Measurements from ENCODE around the gene SMAD6.

Gene SMAD6

GRCh38 chr15:66778716-66779115 lies 76.7 kb downstream of the SMAD6 start:
- no peak overlapping the region for H3K27ac ChIP-seq (ENCODE audit: low read depth, low read length)
- no peak overlapping the region for H2BK5ac ChIP-seq (ENCODE audit: low read depth, low read length, poor library complexity)
- H3K4me2 ChIP-seq (ENCODE audit: low read length) = no peak overlapping the region
- H3K23ac ChIP-seq (ENCODE audit: low read length) = no peak overlapping the region
- no peak for DNase-seq
- H2BK120ac ChIP-seq (ENCODE audit: insufficient read depth, low read length, poor library complexity) = no peak overlapping the region
- no peak overlapping the region for H2AK5ac ChIP-seq (ENCODE audit: low read length)
- peaks cover 29 to 38% of the 10 kb centered on the region in 2 experiments for H3K4me1 ChIP-seq (ENCODE audit: control insufficient read depth in 1 of 2, insufficient read depth in 2 of 2, low read length in 2 of 2)
- H3K9me3 ChIP-seq (ENCODE audit: insufficient read depth, low read depth, low read length) = peaks cover 2% of the 10 kb centered on the region
- no peaks in the 10 kb centered on the region for H3K27me3 ChIP-seq (ENCODE audit: insufficient read depth, low read length)
- no peak overlapping the region for H4K91ac ChIP-seq (ENCODE audit: low read depth, low read length)
- H3K14ac ChIP-seq (ENCODE audit: low read length) = no peak overlapping the region
- WGBS (ENCODE audit: extremely low coverage, insufficient coverage, insufficient read length) = no CpG with 5 or more reads among the region's 8 CpGs
- no peak overlapping the region for H4K8ac ChIP-seq (ENCODE audit: low read depth, low read length)
- H3K79me2 ChIP-seq (ENCODE audit: control insufficient read depth, insufficient read depth, low read length, poor library complexity) = peaks cover 9% of the 10 kb centered on the region
- no peak overlapping the region for H3K4me3 ChIP-seq (ENCODE audit: low read depth, low read length)
- H3K9ac ChIP-seq (ENCODE audit: low read length) = no peak overlapping the region
- H3K36me3 ChIP-seq (ENCODE audit: control insufficient read depth in 1 of 2, insufficient read depth in 2 of 2, low read length in 2 of 2) = peaks cover 52 to 73% of the 10 kb centered on the region in 2 experiments
- H4K12ac ChIP-seq (ENCODE audit: low read depth, low read length) = no peak overlapping the region
- H3K4ac ChIP-seq (ENCODE audit: low read depth, low read length) = no peak overlapping the region
- H2AFZ ChIP-seq (ENCODE audit: insufficient read depth, low read length, poor library complexity) = no peak overlapping the region
- H3K79me1 ChIP-seq (ENCODE audit: low read length) = peaks cover 15% of the 10 kb centered on the region
- no peak overlapping the region for H3K18ac ChIP-seq (ENCODE audit: low read length)
- H2BK12ac ChIP-seq (ENCODE audit: low read length) = no peak overlapping the region

- Histone ChIP-seq H3K79me2 (ENCODE audit: control insufficient read depth, insufficient read depth, low read length, poor library complexity) (peaks cover 4% of the 10 kb centered on the region), H3K14ac (ENCODE audit: low read length) (peak overlapping the region; percentile 19), H2BK12ac (ENCODE audit: low read length) (no peak overlapping the region), H3K4me2 (ENCODE audit: low read length) (no peak overlapping the region), H4K91ac (ENCODE audit: low read depth, low read length) (no peak overlapping the region), H3K27me3 (ENCODE audit: insufficient read depth, low read length) (no peaks in the 10 kb centered on the region), H3K9ac (ENCODE audit: low read length) (no peak overlapping the region), H3K79me1 (ENCODE audit: low read length) (peaks cover 9% of the 10 kb centered on the region), H2AFZ (ENCODE audit: insufficient read depth, low read length, poor library complexity) (no peak overlapping the region), H3K4me1 (ENCODE audit: control insufficient read depth in 1 of 2, insufficient read depth in 2 of 2, low read length in 2 of 2) (peaks cover 24 to 31% of the 10 kb centered on the region in 2 experiments), H4K12ac (ENCODE audit: low read depth, low read length) (no peak overlapping the region), H2AK5ac (ENCODE audit: low read length) (no peak overlapping the region), H3K9me3 (ENCODE audit: insufficient read depth, low read depth, low read length) (peaks cover 2% of the 10 kb centered on the region), H4K8ac (ENCODE audit: low read depth, low read length) (no peak overlapping the region), H3K4me3 (ENCODE audit: low read depth, low read length) (no peak overlapping the region), H2BK5ac (ENCODE audit: low read depth, low read length, poor library complexity) (no peak overlapping the region), H3K36me3 (ENCODE audit: control insufficient read depth in 1 of 2, insufficient read depth in 2 of 2, low read length in 2 of 2) (peaks cover 53 to 74% of the 10 kb centered on the region in 2 experiments), H2BK120ac (ENCODE audit: insufficient read depth, low read length, poor library complexity) (no peak overlapping the region), H3K23ac (ENCODE audit: low read length) (no peak overlapping the region), H3K18ac (ENCODE audit: low read length) (peak overlapping the region; percentile 44), H3K4ac (ENCODE audit: low read depth, low read length) (no peak overlapping the region), H3K27ac (ENCODE audit: low read depth, low read length) (peak overlapping the region; percentile 26)
- no CpG with 5 or more reads among the region's 4 CpGs for WGBS (ENCODE audit: extremely low coverage, insufficient coverage, insufficient read length)
- DNase-seq = no peak
These were observed 77.4 kb downstream of the SMAD6 start for GRCh38 chr15:66779331-66780009.

GRCh38 chr15:66780172-66780972 lies 78.3 kb downstream of the SMAD6 start:
- Histone ChIP-seq H3K14ac (ENCODE audit: low read length) (no peak overlapping the region), H2BK12ac (ENCODE audit: low read length) (no peak overlapping the region), H3K4me2 (ENCODE audit: low read length) (no peak overlapping the region), H2BK120ac (ENCODE audit: insufficient read depth, low read length, poor library complexity) (no peak overlapping the region), H3K27me3 (ENCODE audit: insufficient read depth, low read length) (no peaks in the 10 kb centered on the region), H4K12ac (ENCODE audit: low read depth, low read length) (no peak overlapping the region), H3K4ac (ENCODE audit: low read depth, low read length) (no peak overlapping the region), H4K91ac (ENCODE audit: low read depth, low read length) (no peak overlapping the region), H3K27ac (ENCODE audit: low read depth, low read length) (no peak overlapping the region), H3K23ac (ENCODE audit: low read length) (no peak overlapping the region), H2AFZ (ENCODE audit: insufficient read depth, low read length, poor library complexity) (no peak overlapping the region), H2BK5ac (ENCODE audit: low read depth, low read length, poor library complexity) (no peak overlapping the region), H2AK5ac (ENCODE audit: low read length) (no peak overlapping the region), H3K36me3 (ENCODE audit: control insufficient read depth in 1 of 2, insufficient read depth in 2 of 2, low read length in 2 of 2) (peaks cover 50 to 73% of the 10 kb centered on the region in 2 experiments), H3K18ac (ENCODE audit: low read length) (no peak overlapping the region), H3K79me1 (ENCODE audit: low read length) (peaks cover 8% of the 10 kb centered on the region), H3K9ac (ENCODE audit: low read length) (no peak overlapping the region), H3K9me3 (ENCODE audit: insufficient read depth, low read depth, low read length) (peaks cover 2% of the 10 kb centered on the region), H4K8ac (ENCODE audit: low read depth, low read length) (no peak overlapping the region), H3K4me3 (ENCODE audit: low read depth, low read length) (no peak overlapping the region), H3K4me1 (ENCODE audit: control insufficient read depth in 1 of 2, insufficient read depth in 2 of 2, low read length in 2 of 2) (peaks cover 23 to 30% of the 10 kb centered on the region in 2 experiments), H3K79me2 (ENCODE audit: control insufficient read depth, insufficient read depth, low read length, poor library complexity) (peaks cover 3% of the 10 kb centered on the region)
- DNase-seq = no peak
- no CpG with 5 or more reads among the region's 21 CpGs for WGBS (ENCODE audit: extremely low coverage, insufficient coverage, insufficient read length)

- H2BK12ac ChIP-seq (ENCODE audit: low read length) = no peak overlapping the region
- peaks cover 2% of the 10 kb centered on the region for H3K79me2 ChIP-seq (ENCODE audit: control insufficient read depth, insufficient read depth, low read length, poor library complexity)
- H3K18ac ChIP-seq (ENCODE audit: low read length) = no peak overlapping the region
- no peak overlapping the region for H3K9ac ChIP-seq (ENCODE audit: low read length)
- no peak overlapping the region for H2BK5ac ChIP-seq (ENCODE audit: low read depth, low read length, poor library complexity)
- no peak overlapping the region for H3K14ac ChIP-seq (ENCODE audit: low read length)
- peaks cover 6% of the 10 kb centered on the region for H3K79me1 ChIP-seq (ENCODE audit: low read length)
- no peak for DNase-seq
- H4K91ac ChIP-seq (ENCODE audit: low read depth, low read length) = no peak overlapping the region
- no peaks in the 10 kb centered on the region for H3K27me3 ChIP-seq (ENCODE audit: insufficient read depth, low read length)
- no peak overlapping the region for H3K23ac ChIP-seq (ENCODE audit: low read length)
- peaks cover 42 to 65% of the 10 kb centered on the region in 2 experiments for H3K36me3 ChIP-seq (ENCODE audit: control insufficient read depth in 1 of 2, insufficient read depth in 2 of 2, low read length in 2 of 2)
- WGBS (ENCODE audit: extremely low coverage, insufficient coverage, insufficient read length) = no CpG with 5 or more reads among the region's 73 CpGs
- H4K8ac ChIP-seq (ENCODE audit: low read depth, low read length) = no peak overlapping the region
- no peak overlapping the region for H2BK120ac ChIP-seq (ENCODE audit: insufficient read depth, low read length, poor library complexity)
- no peak overlapping the region for H2AFZ ChIP-seq (ENCODE audit: insufficient read depth, low read length, poor library complexity)
- H2AK5ac ChIP-seq (ENCODE audit: low read length) = no peak overlapping the region
- no peak overlapping the region for H3K27ac ChIP-seq (ENCODE audit: low read depth, low read length)
- peaks cover 21 to 31% of the 10 kb centered on the region in 2 experiments for H3K4me1 ChIP-seq (ENCODE audit: control insufficient read depth in 1 of 2, insufficient read depth in 2 of 2, low read length in 2 of 2)
- no peak overlapping the region for H4K12ac ChIP-seq (ENCODE audit: low read depth, low read length)
- H3K9me3 ChIP-seq (ENCODE audit: insufficient read depth, low read depth, low read length) = peaks cover 2% of the 10 kb centered on the region
- no peak overlapping the region for H3K4me2 ChIP-seq (ENCODE audit: low read length)
- H3K4me3 ChIP-seq (ENCODE audit: low read depth, low read length) = no peak overlapping the region
- H3K4ac ChIP-seq (ENCODE audit: low read depth, low read length) = no peak overlapping the region
These were observed 79.1 kb downstream of the SMAD6 start for GRCh38 chr15:66780973-66781718.

Measured in trophoblast cell (in vitro differentiated cells and primary cell).